Osteocyte (in vitro differentiated cells): ENCODE measurements around the gene TTC39C. TPM values are rescaled to one million over a fixed set of nuclear protein-coding genes. Genes with fewer than 3 reads are reported as not detected.

ENCODE experiments used
- DNase-seq: peaks from one replicate; pipeline ENCODE4 v3.0.0; 2021; ENCODE audit warnings: mixed read lengths; ENCODE audit not compliant: unreplicated experiment; ENCODE audit errors: extremely low spot score
- H3K27ac Mint-ChIP-seq: one replicate; pipeline ENCODE4 v1.8.0; 2021; ENCODE audit warnings: mild to moderate bottlenecking, mixed read lengths; ENCODE audit not compliant: unreplicated experiment
- H3K27me3 Mint-ChIP-seq: one replicate; pipeline ENCODE4 v1.8.0; 2021; ENCODE audit warnings: mixed read lengths; ENCODE audit not compliant: unreplicated experiment
- H3K36me3 Mint-ChIP-seq: one replicate; pipeline ENCODE4 v1.8.0; 2021; ENCODE audit warnings: mixed read lengths; ENCODE audit not compliant: unreplicated experiment
- H3K4me1 Mint-ChIP-seq: one replicate; pipeline ENCODE4 v1.8.0; 2021; ENCODE audit warnings: mixed read lengths; ENCODE audit not compliant: unreplicated experiment
- H3K4me3 Mint-ChIP-seq: one replicate; pipeline ENCODE4 v1.8.0; 2021; ENCODE audit warnings: mild to moderate bottlenecking, moderate library complexity, mixed read lengths; ENCODE audit not compliant: unreplicated experiment
- H3K9me3 Mint-ChIP-seq: one replicate; pipeline ENCODE4 v1.8.0; 2021; ENCODE audit warnings: mixed read lengths; ENCODE audit not compliant: unreplicated experiment
- CTCF ChIP-seq: fragments of 200-600 bp; sonication (generic); IDR thresholded peaks from 2 replicates; pipeline ENCODE4 v1.5.0; 2021; ENCODE audit warnings: antibody characterized with exemption, mild to moderate bottlenecking, moderate library complexity
- total RNA-seq: library from RNA; stranded (reverse); gene quantifications from 2 replicates; pipeline ENCODE4 v1.2.1, GENCODE V29; 2021

The TTC39C gene
- total RNA-seq, 1 donor from 2014 or later, result 10.9 TPM

- H3K36me3 Mint-ChIP-seq, result no peaks in the 10 kb centered on the region
- H3K27ac Mint-ChIP-seq, result no peak overlapping the region
- no peak for TF ChIP-seq CTCF
- no peak for DNase-seq
- H3K4me3 Mint-ChIP-seq, result no peak overlapping the region
- peaks cover 8% of the 10 kb centered on the region for H3K9me3 Mint-ChIP-seq
- no peaks in the 10 kb centered on the region for H3K27me3 Mint-ChIP-seq
- peaks cover 3% of the 10 kb centered on the region for H3K4me1 Mint-ChIP-seq
Observed at GRCh38 chr18:24033641-24034412, 19.3 kb downstream of the TTC39C start.

- no peaks in the 10 kb centered on the region for H3K27me3 Mint-ChIP-seq
- no peak for DNase-seq
- peaks cover 8% of the 10 kb centered on the region for H3K9me3 Mint-ChIP-seq
- H3K4me1 Mint-ChIP-seq, result peaks cover 10% of the 10 kb centered on the region
- TF ChIP-seq CTCF, result no peak
- H3K36me3 Mint-ChIP-seq, result no peaks in the 10 kb centered on the region
- H3K4me3 Mint-ChIP-seq, result no peak overlapping the region
- H3K27ac Mint-ChIP-seq, result no peak overlapping the region
Observed at GRCh38 chr18:24035316-24035715, 20.8 kb downstream of the TTC39C start.

GRCh38 chr18:24039671-24040070 is 25.1 kb downstream of the TTC39C start:
- DNase-seq, result no peak
- no peaks in the 10 kb centered on the region for H3K9me3 Mint-ChIP-seq
- H3K4me1 Mint-ChIP-seq, result peaks cover 7% of the 10 kb centered on the region
- H3K27me3 Mint-ChIP-seq, result no peaks in the 10 kb centered on the region
- no peak for TF ChIP-seq CTCF
- no peak overlapping the region for H3K4me3 Mint-ChIP-seq
- no peak overlapping the region for H3K27ac Mint-ChIP-seq
- H3K36me3 Mint-ChIP-seq, result no peaks in the 10 kb centered on the region

GRCh38 chr18:24041691-24042090 is 27.1 kb downstream of the TTC39C start:
- no peak overlapping the region for H3K4me3 Mint-ChIP-seq
- H3K36me3 Mint-ChIP-seq, result no peaks in the 10 kb centered on the region
- H3K27ac Mint-ChIP-seq, result no peak overlapping the region
- no peaks in the 10 kb centered on the region for H3K27me3 Mint-ChIP-seq
- H3K9me3 Mint-ChIP-seq, result no peaks in the 10 kb centered on the region
- TF ChIP-seq CTCF, result no peak
- peaks cover 7% of the 10 kb centered on the region for H3K4me1 Mint-ChIP-seq
- no peak for DNase-seq

- Mint-ChIP-seq H3K27ac (no peak overlapping the region), H3K4me1 (peaks cover 7% of the 10 kb centered on the region), H3K36me3 (peaks cover 2% of the 10 kb centered on the region), H3K4me3 (no peak overlapping the region), H3K27me3 (no peaks in the 10 kb centered on the region), H3K9me3 (no peaks in the 10 kb centered on the region)
- DNase-seq, result no peak
- TF ChIP-seq CTCF, result no peak
Observed at GRCh38 chr18:24043403-24043802, 28.8 kb downstream of the TTC39C start.
